Neutrophil (primary cell): Measurements from ENCODE around the gene COMT.

ENCODE experiments used
- H3K27ac ChIP-seq: fragments of 200-600 bp; sonication (generic); 2 replicates; pipeline ENCODE4 v1.5.1; 2016; ENCODE audit warnings: mild to moderate bottlenecking, moderate library complexity
- H3K27me3 ChIP-seq: fragments of 200-600 bp; sonication (generic); 2 replicates; pipeline ENCODE4 v1.6.0; 2016; ENCODE audit warnings: mild to moderate bottlenecking
- H3K36me3 ChIP-seq: fragments of 200-600 bp; sonication (generic); 2 replicates; pipeline ENCODE4 v1.5.1; 2017
- H3K4me1 ChIP-seq, 2 experiments: fragments of 200-600 bp in 1 of 2; sonication (generic) in 1 of 2; 1 replicate in 1 of 2; 2 replicates in 1 of 2; pipeline versions ENCODE4 v1.5.1 to v1.6.1; 2013 to 2016; ENCODE audit warnings: low read depth in 1 of 2, low read length in 1 of 2, mild to moderate bottlenecking in 1 of 2, moderate library complexity in 1 of 2; ENCODE audit not compliant: control insufficient read depth in 1 of 2, insufficient read depth in 1 of 2
- H3K4me3 ChIP-seq, 2 experiments: fragments of 200-600 bp in 1 of 2; sonication (generic) in 1 of 2; 1 replicate in 1 of 2; 2 replicates in 1 of 2; pipeline ENCODE4 v1.5.1; 2013 to 2016; ENCODE audit warnings: low read depth in 1 of 2, low read length in 1 of 2, mild to moderate bottlenecking in 1 of 2, moderate library complexity in 1 of 2
- H3K9me3 ChIP-seq: fragments of 200-600 bp; sonication (generic); 2 replicates; pipeline ENCODE4 v1.5.1; 2016
- TF ChIP-seq, protein P1 (sequence below): fragments of 200-600 bp; sonication (generic); IDR thresholded peaks from 2 replicates; pipeline ENCODE4 v1.5.1; 2016; ENCODE audit warnings: antibody characterized with exemption

Gene COMT

DNA sequence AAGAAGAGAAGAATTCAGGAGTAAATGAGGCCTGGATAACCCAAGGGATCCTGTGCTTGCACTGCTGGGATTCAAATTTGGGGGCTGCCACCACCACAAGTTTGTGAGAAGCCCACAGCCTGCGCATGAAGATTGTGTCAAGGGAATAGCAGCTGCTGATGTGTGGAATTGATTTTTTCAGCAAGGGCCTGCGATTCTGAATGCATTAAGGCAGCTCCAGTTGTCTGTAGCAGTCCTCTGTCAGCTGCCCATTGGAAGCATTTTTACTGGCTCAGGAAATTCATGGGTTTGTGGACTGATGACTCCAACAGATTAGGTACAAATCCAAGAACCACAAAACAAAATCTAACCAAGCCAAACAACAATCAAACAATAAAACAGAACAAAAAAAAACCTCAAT, 61.1 kb downstream of the COMT start:
- Histone ChIP-seq H3K4me3 (no peak overlapping the region), H3K27ac (no peak overlapping the region), H3K36me3 (no peaks in the 10 kb centered on the region), H3K4me1 (no peaks in the 10 kb centered on the region), H3K27me3 (peaks cover 23% of the 10 kb centered on the region), H3K9me3 (no peaks in the 10 kb centered on the region)
- TF ChIP-seq, protein P1, sequence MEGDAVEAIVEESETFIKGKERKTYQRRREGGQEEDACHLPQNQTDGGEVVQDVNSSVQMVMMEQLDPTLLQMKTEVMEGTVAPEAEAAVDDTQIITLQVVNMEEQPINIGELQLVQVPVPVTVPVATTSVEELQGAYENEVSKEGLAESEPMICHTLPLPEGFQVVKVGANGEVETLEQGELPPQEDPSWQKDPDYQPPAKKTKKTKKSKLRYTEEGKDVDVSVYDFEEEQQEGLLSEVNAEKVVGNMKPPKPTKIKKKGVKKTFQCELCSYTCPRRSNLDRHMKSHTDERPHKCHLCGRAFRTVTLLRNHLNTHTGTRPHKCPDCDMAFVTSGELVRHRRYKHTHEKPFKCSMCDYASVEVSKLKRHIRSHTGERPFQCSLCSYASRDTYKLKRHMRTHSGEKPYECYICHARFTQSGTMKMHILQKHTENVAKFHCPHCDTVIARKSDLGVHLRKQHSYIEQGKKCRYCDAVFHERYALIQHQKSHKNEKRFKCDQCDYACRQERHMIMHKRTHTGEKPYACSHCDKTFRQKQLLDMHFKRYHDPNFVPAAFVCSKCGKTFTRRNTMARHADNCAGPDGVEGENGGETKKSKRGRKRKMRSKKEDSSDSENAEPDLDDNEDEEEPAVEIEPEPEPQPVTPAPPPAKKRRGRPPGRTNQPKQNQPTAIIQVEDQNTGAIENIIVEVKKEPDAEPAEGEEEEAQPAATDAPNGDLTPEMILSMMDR, result no peak

DNA sequence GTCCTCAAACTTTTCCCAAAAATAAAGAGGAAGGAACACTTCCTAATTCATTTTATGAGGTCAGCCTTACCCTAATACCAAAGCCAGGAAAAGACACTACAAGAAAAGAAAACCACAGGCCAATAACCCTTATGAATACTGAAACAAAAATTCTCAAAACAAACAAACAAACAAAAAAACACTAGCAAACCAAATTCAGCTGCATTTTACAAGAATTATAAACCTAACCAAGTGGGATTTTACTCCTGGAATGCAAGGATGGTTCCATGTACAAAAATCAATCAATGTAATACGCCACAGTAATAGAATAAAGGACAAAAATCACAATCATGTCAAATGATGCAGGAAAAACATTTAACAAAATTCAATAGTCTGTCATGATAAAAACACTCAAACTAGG, 61.7 kb downstream of the COMT start:
- H3K4me3 ChIP-seq, result no peak overlapping the region
- H3K4me1 ChIP-seq, result no peaks in the 10 kb centered on the region
- no peak overlapping the region for H3K27ac ChIP-seq
- no peaks in the 10 kb centered on the region for H3K9me3 ChIP-seq
- TF ChIP-seq, protein P1, result no peak
- H3K27me3 ChIP-seq, result peaks cover 23% of the 10 kb centered on the region
- H3K36me3 ChIP-seq, result no peaks in the 10 kb centered on the region

DNA sequence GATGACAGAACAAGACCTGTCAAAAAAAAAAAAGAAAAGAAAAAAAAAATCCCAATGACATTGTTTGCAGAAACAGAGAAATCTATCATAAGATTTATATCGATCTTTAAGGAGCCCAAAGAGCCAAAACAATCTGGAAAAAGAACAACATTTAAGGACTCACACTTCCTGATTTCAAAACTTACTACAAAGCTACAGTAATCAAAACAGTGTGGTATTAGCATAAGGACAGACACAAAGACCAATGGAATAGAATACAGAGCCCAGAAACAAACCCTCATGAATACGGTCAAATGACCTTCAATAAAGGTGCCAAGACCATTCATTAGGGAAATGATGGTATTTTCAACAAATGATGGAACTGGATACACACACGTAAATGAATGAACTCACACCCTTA, 62.9 kb downstream of the COMT start:
- TF ChIP-seq, protein P1, result no peak
- Histone ChIP-seq H3K27me3 (peaks cover 20% of the 10 kb centered on the region), H3K9me3 (no peaks in the 10 kb centered on the region), H3K27ac (no peak overlapping the region), H3K4me1 (no peaks in the 10 kb centered on the region), H3K36me3 (no peaks in the 10 kb centered on the region), H3K4me3 (no peak overlapping the region)

DNA sequence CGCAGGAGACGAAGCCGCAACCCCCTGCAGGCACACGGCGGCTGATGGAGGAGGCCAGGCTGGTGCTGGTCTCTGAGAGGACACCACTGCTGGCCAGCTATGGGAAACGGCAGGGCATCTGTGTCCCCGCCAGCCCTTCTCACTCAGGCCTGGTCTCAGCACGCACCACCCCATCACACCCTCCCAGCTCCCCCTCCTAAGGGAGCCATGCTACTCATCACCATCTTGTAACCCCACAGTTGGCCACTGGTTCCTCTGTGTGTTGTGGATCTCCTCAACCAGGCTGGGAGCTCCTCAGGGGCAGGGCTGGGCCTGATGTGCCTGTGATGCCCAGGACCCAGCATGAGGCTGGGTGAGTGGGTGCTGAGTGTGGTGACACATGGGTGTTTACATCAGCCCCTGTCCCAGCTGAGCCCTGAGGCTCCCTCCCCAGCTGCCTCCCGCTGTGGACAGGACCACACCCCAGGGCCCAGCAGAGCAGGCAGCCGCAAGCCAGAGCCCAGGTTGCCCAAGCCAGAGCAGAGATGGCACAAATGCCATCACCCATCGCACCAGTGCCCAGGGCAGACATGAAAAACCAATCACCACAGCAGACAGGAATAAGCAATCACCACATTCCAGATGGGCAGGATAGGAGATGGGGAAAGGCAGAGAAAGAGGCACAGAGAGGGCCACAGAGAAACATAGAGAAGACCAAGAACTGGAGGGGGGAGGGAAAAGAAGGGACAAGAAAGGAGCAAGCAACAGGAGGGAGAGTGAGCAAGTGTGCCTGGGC, 66.8 kb downstream of the COMT start:
- H3K36me3 ChIP-seq, result no peaks in the 10 kb centered on the region
- TF ChIP-seq, protein P1, result no peak

DNA sequence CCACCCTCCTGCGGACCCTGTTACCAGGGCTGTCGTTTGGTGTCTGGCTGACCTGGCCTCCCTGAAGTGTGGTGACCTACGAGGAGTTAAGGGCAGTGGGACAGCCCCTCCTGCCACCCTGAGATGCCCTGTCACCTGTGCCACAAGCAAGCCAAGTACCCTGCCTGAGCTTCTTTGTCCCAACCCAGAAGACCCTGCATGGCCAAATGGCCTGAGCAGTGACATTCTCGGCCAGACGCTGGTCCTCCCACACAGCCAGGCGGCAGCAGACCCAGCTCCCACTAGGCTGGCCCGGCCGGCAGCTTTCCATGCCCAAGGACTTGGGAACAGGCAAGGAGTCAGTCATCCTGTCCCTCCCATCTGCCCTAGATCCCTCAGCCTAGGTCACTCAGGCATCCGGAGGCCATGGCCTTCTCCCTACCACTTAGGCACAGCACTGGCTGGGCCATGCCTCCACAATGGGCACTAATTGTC, 67.5 kb downstream of the COMT start:
- H3K27me3 ChIP-seq, result peaks cover 11% of the 10 kb centered on the region
- TF ChIP-seq, protein P1, result no peak
- H3K9me3 ChIP-seq, result no peaks in the 10 kb centered on the region
- H3K36me3 ChIP-seq, result no peaks in the 10 kb centered on the region
- no peak overlapping the region for H3K27ac ChIP-seq
- H3K4me3 ChIP-seq, result no peak overlapping the region
- no peaks in the 10 kb centered on the region for H3K4me1 ChIP-seq

More for the DNA sequence above, 66.8 kb downstream of the COMT start:
- Histone ChIP-seq H3K9me3 (no peaks in the 10 kb centered on the region), H3K27me3 (peaks cover 4% of the 10 kb centered on the region), H3K4me1 (no peaks in the 10 kb centered on the region), H3K4me3 (no peak overlapping the region), H3K27ac (no peak overlapping the region)
